Neuronal stem cell (in vitro differentiated cells): ENCODE data around the gene KCNJ5.

ENCODE experiments used
- DNase-seq: peaks from one replicate; pipeline ENCODE4 v3.0.0-alpha.2; 2013; ENCODE audit warnings: low spot score
- H2AFZ ChIP-seq: one replicate; pipeline ENCODE4 v1.6.1; 2013; ENCODE audit warnings: mild to moderate bottlenecking, low read length, inconsistent platforms
- H2AK5ac ChIP-seq: 2 replicates; pipeline ENCODE4 v1.6.1; 2013; ENCODE audit warnings: low read depth, mild to moderate bottlenecking, inconsistent platforms, low read length, moderate library complexity, mixed read lengths
- H2BK120ac ChIP-seq: 2 replicates; pipeline ENCODE4 v1.6.1; 2013; ENCODE audit warnings: low read depth, mild to moderate bottlenecking, inconsistent platforms, low read length, moderate library complexity, mixed read lengths
- H2BK12ac ChIP-seq: one replicate; pipeline ENCODE4 v1.6.1; 2013; ENCODE audit warnings: low read length, inconsistent platforms
- H2BK15ac ChIP-seq: 2 replicates; pipeline ENCODE4 v1.6.1; 2013; ENCODE audit warnings: mild to moderate bottlenecking, low read length, inconsistent platforms, mixed read lengths
- H2BK5ac ChIP-seq: one replicate; pipeline ENCODE4 v1.6.1; 2013; ENCODE audit warnings: inconsistent platforms, mild to moderate bottlenecking, low read length, moderate library complexity
- H3K14ac ChIP-seq: one replicate; pipeline ENCODE4 v1.6.1; 2013; ENCODE audit warnings: low read length, inconsistent platforms
- H3K18ac ChIP-seq: 2 replicates; pipeline ENCODE4 v1.6.1; 2013; ENCODE audit warnings: low read length, inconsistent platforms
- H3K23ac ChIP-seq: 2 replicates; pipeline ENCODE4 v1.6.1; 2013; ENCODE audit warnings: low read depth, mild to moderate bottlenecking, mixed read lengths, low read length, inconsistent platforms; ENCODE audit not compliant: poor library complexity
- H3K27ac ChIP-seq: replicated peaks from 3 replicates; pipeline ENCODE4 v1.5.1; 2013; ENCODE audit warnings: low read length, inconsistent platforms
- H3K27me3 ChIP-seq, 3 experiments: 2 replicates each; pipeline ENCODE4 v1.6.1; 2013; ENCODE audit warnings: low read length in 3 of 3, mild to moderate bottlenecking in 2 of 3, inconsistent platforms in 1 of 3, low read depth in 1 of 3, mixed read lengths in 1 of 3, moderate library complexity in 1 of 3; ENCODE audit not compliant: control insufficient read depth in 3 of 3, insufficient read depth in 3 of 3
- H3K36me3 ChIP-seq, 2 donors: replicated peaks in 1 of 2; 2 replicates each; pipeline ENCODE4 v1.6.1; 2013; ENCODE audit warnings: low read length in 2 of 2; ENCODE audit not compliant: control insufficient read depth in 2 of 2, insufficient read depth in 2 of 2
- H3K4ac ChIP-seq: 2 replicates; pipeline ENCODE4 v1.6.1; 2013; ENCODE audit warnings: inconsistent platforms, mild to moderate bottlenecking, low read length, moderate library complexity
- H3K4me1 ChIP-seq, 2 donors: 1 replicate in 1 of 2; 2 replicates in 1 of 2; pipeline ENCODE4 v1.6.1; 2013; ENCODE audit warnings: low read length in 2 of 2, low read depth in 1 of 2; ENCODE audit not compliant: control insufficient read depth in 2 of 2, insufficient read depth in 1 of 2
- H3K4me2 ChIP-seq: one replicate; pipeline ENCODE4 v1.6.1; 2013; ENCODE audit warnings: mild to moderate bottlenecking, low read length, inconsistent platforms; ENCODE audit not compliant: insufficient read depth, poor library complexity, severe bottlenecking
- H3K4me3 ChIP-seq, 2 donors: 2 replicates each; pipeline ENCODE4 v1.5.1; 2013; ENCODE audit warnings: low read length in 2 of 2, mild to moderate bottlenecking in 2 of 2, inconsistent platforms in 1 of 2, moderate library complexity in 1 of 2
- H3K79me1 ChIP-seq: one replicate; pipeline ENCODE4 v1.6.1; 2013; ENCODE audit warnings: low read depth, mild to moderate bottlenecking, inconsistent platforms, low read length, moderate library complexity
- H3K9ac ChIP-seq: one replicate; pipeline ENCODE4 v1.6.1; 2013; ENCODE audit warnings: mild to moderate bottlenecking, low read depth, low read length, inconsistent platforms; ENCODE audit not compliant: poor library complexity
- H3K9me3 ChIP-seq, 2 donors: replicated peaks in 1 of 2; 2 replicates each; pipeline versions ENCODE3 to v1.6.1; 2013; ENCODE audit warnings: low read length in 2 of 2, mild to moderate bottlenecking in 2 of 2, inconsistent platforms in 1 of 2, low read depth in 1 of 2, mixed read lengths in 1 of 2, moderate library complexity in 1 of 2; ENCODE audit not compliant: control insufficient read depth in 2 of 2, insufficient read depth in 1 of 2
- H4K8ac ChIP-seq: one replicate; pipeline ENCODE4 v1.6.1; 2013; ENCODE audit warnings: low read depth, mild to moderate bottlenecking, inconsistent platforms, low read length, moderate library complexity
- H4K91ac ChIP-seq: one replicate; pipeline ENCODE4 v1.6.1; 2013; ENCODE audit warnings: low read length, low read depth, mild to moderate bottlenecking, inconsistent platforms; ENCODE audit not compliant: poor library complexity
- WGBS, 2 donors: extraction: QIAGEN DNeasy Blood & Tissue Kit; methylation state at CpG; one replicate each; pipeline ENCODE4 v1.1.7; 2013; ENCODE audit warnings: missing lambda C conversion rate in 2 of 2, mixed read lengths in 1 of 2; ENCODE audit not compliant: insufficient read length in 2 of 2, insufficient replicate concordance in 1 of 2; ENCODE audit errors: extremely low coverage in 2 of 2; 5-methylcytosine and 5-hydroxymethylcytosine counted together

Gene KCNJ5

DNA sequence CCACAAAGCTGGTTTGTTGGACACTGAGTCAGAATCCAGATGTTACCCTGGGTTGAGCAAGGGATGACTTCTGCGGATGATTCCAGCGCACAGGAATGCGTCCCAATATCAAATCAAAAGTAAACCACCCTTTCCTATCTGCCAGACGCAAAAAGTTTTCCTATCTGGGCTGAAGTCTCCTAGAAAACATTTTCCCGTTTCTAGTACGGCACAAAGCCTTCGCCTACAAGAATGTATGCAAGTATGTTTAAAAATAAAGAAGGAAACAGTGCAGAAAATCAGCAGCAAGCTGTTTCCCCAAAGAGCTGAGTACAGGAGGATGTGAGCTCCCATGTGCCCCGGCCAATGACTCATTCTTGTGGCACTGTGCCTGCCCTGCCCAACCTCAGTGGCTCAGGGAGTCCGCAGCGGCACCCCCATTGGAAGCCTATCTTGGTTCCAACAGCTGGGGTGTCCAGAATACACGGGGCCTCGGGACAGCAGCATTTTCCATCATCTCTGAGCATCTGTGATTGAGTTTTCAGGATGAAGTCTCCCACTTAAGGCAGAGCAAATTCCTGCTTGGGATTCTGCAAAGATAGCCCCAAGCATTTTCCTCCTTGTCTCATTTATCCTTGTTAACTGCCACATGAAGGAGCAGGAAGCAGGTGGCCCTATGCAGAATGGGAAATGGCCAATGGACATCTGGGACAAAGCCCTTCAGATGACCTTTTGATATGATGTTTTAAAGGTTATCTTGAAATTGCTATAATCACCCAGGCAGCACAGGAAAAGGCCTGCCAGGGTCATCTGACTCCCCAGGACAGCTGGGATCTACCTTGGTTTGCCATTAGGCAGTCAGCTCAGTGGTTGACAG is 17.5 kb downstream of the KCNJ5 start:
- H3K4me3 ChIP-seq = no peak overlapping the region
- H3K23ac ChIP-seq = no peak overlapping the region
- no peak overlapping the region for H2BK12ac ChIP-seq
- no peak overlapping the region for H3K27ac ChIP-seq
- H3K79me1 ChIP-seq = no peaks in the 10 kb centered on the region
- no peak overlapping the region for H2BK15ac ChIP-seq
- no peak overlapping the region for H2BK120ac ChIP-seq
- no peak overlapping the region for H4K8ac ChIP-seq
- H4K91ac ChIP-seq = no peak overlapping the region
- H2AFZ ChIP-seq = no peak overlapping the region
- peaks cover 1% of the 10 kb centered on the region in 2 donors for H3K4me1 ChIP-seq
- no peak for DNase-seq
- no peak overlapping the region for H3K4me2 ChIP-seq
- H3K9me3 ChIP-seq = peaks cover 3 to 14% of the 10 kb centered on the region in 2 donors
- H2BK5ac ChIP-seq = no peak overlapping the region
- H3K4ac ChIP-seq = no peak overlapping the region
- H3K18ac ChIP-seq = no peak overlapping the region
- H3K14ac ChIP-seq = no peak overlapping the region
- H3K27me3 ChIP-seq = peaks cover 10 to 27% (median 26%) of the 10 kb centered on the region in 3 experiments
- no CpG with 5 or more reads among the region's 12 CpGs for WGBS, 2 donors
- no peak overlapping the region for H2AK5ac ChIP-seq
- H3K36me3 ChIP-seq = no peaks in the 10 kb centered on the region
- H3K9ac ChIP-seq = no peak overlapping the region

DNA sequence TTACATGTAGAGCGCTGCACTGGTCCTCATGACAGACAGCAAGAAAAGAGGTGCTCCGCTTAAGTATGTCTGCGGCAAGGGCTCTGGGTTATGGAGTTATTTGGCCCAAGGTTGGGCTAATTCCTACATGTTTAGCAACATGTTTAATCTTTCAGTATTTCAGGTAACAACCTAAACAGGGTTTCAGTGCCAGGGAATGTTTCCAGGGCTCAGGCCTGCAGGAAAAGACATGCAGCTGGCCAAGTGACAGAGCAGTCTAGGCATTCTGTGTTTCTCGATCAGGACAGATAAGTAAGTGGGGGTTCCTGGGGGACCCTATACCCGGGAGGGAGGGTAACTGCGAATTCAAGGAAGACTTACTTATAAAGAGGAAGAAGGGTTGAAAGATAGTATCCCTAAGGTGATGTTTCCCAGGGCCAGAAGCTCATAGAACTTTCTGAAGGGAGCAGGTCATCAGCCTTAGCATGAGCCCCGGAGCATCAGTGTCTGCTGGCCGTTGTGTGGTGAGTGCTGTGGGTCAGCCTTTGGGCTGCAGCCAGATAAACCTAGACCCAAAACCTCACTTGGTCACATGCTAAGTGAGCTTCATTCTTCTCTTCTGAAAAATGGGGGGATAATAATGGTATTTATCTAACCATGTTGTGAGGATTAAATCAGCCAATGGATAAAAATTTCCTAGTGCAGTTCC is 18.4 kb downstream of the KCNJ5 start:
- no peak overlapping the region for H3K4ac ChIP-seq
- H3K4me1 ChIP-seq = no peaks in the 10 kb centered on the region
- no peak overlapping the region for H2BK15ac ChIP-seq
- no peak overlapping the region for H3K4me3 ChIP-seq
- no peaks in the 10 kb centered on the region for H3K36me3 ChIP-seq
- H3K18ac ChIP-seq = no peak overlapping the region
- no peak overlapping the region for H3K9ac ChIP-seq
- peaks cover 4 to 17% (median 17%) of the 10 kb centered on the region in 3 experiments for H3K27me3 ChIP-seq
- DNase-seq = no peak
- no peaks in the 10 kb centered on the region for H3K79me1 ChIP-seq
- H3K23ac ChIP-seq = no peak overlapping the region
- no peak overlapping the region for H4K8ac ChIP-seq
- no peak overlapping the region for H3K14ac ChIP-seq
- H2BK120ac ChIP-seq = no peak overlapping the region
- H3K4me2 ChIP-seq = no peak overlapping the region
- H2BK5ac ChIP-seq = no peak overlapping the region
- no peak overlapping the region for H2AFZ ChIP-seq
- WGBS, 2 donors = no CpG with 5 or more reads among the region's 8 CpGs
- H2AK5ac ChIP-seq = no peak overlapping the region
- no peak overlapping the region for H2BK12ac ChIP-seq
- H3K27ac ChIP-seq = no peak overlapping the region
- H4K91ac ChIP-seq = no peak overlapping the region
- H3K9me3 ChIP-seq = peaks cover 3 to 14% of the 10 kb centered on the region in 2 donors

DNA sequence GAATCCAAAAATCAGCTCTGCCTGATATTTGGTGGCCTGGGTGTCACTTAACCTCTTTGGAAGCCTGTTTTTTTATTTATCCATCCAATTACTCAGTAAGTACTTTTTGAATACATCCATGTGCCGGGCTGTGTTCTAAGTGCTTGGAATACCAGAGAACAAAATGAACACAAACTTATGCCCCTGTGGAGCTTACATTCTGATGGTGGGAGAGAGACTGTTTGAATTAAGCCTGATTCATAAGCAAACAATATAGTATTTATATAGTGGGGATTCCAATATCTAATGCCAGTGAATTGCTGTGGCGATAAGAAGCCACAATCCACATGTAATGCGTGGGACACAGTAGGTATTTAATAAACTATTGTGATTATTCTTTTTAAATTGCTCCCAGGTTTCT is 19.4 kb downstream of the KCNJ5 start:
- H2AK5ac ChIP-seq = no peak overlapping the region
- no peak overlapping the region for H3K9ac ChIP-seq
- H3K9me3 ChIP-seq = peaks cover 3 to 14% of the 10 kb centered on the region in 2 donors
- no peak overlapping the region for H3K27ac ChIP-seq
- H3K27me3 ChIP-seq = peaks cover 3 to 14% (median 10%) of the 10 kb centered on the region in 3 experiments
- WGBS, 2 donors = no CpG with 5 or more reads among the region's 3 CpGs
- no peak for DNase-seq
- H3K36me3 ChIP-seq = no peaks in the 10 kb centered on the region
- H2AFZ ChIP-seq = no peak overlapping the region
- H3K4me3 ChIP-seq = no peak overlapping the region
- no peak overlapping the region for H3K4ac ChIP-seq
- no peak overlapping the region for H2BK15ac ChIP-seq
- no peak overlapping the region for H4K8ac ChIP-seq
- H3K4me2 ChIP-seq = no peak overlapping the region
- no peak overlapping the region for H3K18ac ChIP-seq
- no peak overlapping the region for H4K91ac ChIP-seq
- no peak overlapping the region for H2BK120ac ChIP-seq
- H3K79me1 ChIP-seq = no peaks in the 10 kb centered on the region
- H3K4me1 ChIP-seq = peaks cover 0 to 2% of the 10 kb centered on the region in 2 donors
- H2BK12ac ChIP-seq = no peak overlapping the region
- no peak overlapping the region for H3K23ac ChIP-seq
- H2BK5ac ChIP-seq = no peak overlapping the region
- no peak overlapping the region for H3K14ac ChIP-seq

DNA sequence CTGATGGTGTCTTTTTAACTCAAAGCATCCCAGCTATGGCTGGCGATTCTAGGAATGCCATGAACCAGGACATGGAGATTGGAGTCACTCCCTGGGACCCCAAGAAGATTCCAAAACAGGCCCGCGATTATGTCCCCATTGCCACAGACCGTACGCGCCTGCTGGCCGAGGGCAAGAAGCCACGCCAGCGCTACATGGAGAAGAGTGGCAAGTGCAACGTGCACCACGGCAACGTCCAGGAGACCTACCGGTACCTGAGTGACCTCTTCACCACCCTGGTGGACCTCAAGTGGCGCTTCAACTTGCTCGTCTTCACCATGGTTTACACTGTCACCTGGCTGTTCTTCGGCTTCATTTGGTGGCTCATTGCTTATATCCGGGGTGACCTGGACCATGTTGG is 20.1 kb downstream of the KCNJ5 start:
- Histone ChIP-seq H3K14ac (no peak overlapping the region), H3K27me3 (peaks cover 2 to 11% (median 7%) of the 10 kb centered on the region in 3 experiments), H4K91ac (no peak overlapping the region), H3K9me3 (peaks cover 2 to 11% of the 10 kb centered on the region in 2 donors), H3K4me2 (no peak overlapping the region), H2AK5ac (no peak overlapping the region), H2AFZ (no peak overlapping the region), H2BK120ac (no peak overlapping the region), H3K36me3 (no peaks in the 10 kb centered on the region), H4K8ac (no peak overlapping the region), H3K4me3 (peak overlapping the region in 1 of 2 donors; percentile 23), H3K9ac (no peak overlapping the region), H2BK12ac (no peak overlapping the region), H3K23ac (no peak overlapping the region), H2BK5ac (no peak overlapping the region), H3K4ac (no peak overlapping the region), H3K4me1 (peaks cover 0 to 2% of the 10 kb centered on the region in 2 donors), H2BK15ac (no peak overlapping the region), H3K79me1 (no peaks in the 10 kb centered on the region), H3K18ac (peak overlapping the region; percentile 32), H3K27ac (no peak overlapping the region)
- WGBS, 2 donors = no CpG with 5 or more reads among the region's 17 CpGs
- no peak for DNase-seq
